Sigmoid colon (tissue), 4 donors: ENCODE measurements around the gene BBIP1.

ENCODE experiments used
- CTCF ChIP-seq, 4 experiments: fragments of 450-650 bp in 3 of 4; fragments of 200-600 bp in 1 of 4; IDR thresholded peaks; one replicate each; pipeline ENCODE4 v1.5.1; 2016 to 2019; ENCODE audit warnings: antibody characterized with exemption in 4 of 4, mild to moderate bottlenecking in 3 of 4, moderate library complexity in 2 of 4
- EP300 ChIP-seq, 4 donors: sonication (generic); formaldehyde crosslinking; IDR thresholded peaks; one replicate each; pipeline ENCODE4 v1.6.1; 2017; ENCODE audit warnings: antibody characterized with exemption in 4 of 4
- POLR2A ChIP-seq, 2 donors: fragments of 450-650 bp; IDR thresholded peaks; one replicate each; pipeline ENCODE4 v1.6.1; 2016; ENCODE audit warnings: antibody characterized with exemption in 2 of 2, mild to moderate bottlenecking in 2 of 2, moderate library complexity in 2 of 2

- TF ChIP-seq EP300 (IDR thresholded peaks at IDR 0.05) (no peak), CTCF (IDR thresholded peaks at IDR 0.05) (no peak), POLR2A (IDR thresholded peaks at IDR 0.05) (no peak)
Observed at GRCh38 chr10:110865809-110866482, 53.0 kb downstream of the BBIP1 start.
